Measurements from ENCODE around the gene RNU6-1. TPM values are rescaled to one million over a fixed set of nuclear protein-coding genes. Genes with fewer than 3 reads are reported as not detected.

Gene RNU6-1
- total and polyA plus RNA-seq, 11 donors: not detected

DNA sequence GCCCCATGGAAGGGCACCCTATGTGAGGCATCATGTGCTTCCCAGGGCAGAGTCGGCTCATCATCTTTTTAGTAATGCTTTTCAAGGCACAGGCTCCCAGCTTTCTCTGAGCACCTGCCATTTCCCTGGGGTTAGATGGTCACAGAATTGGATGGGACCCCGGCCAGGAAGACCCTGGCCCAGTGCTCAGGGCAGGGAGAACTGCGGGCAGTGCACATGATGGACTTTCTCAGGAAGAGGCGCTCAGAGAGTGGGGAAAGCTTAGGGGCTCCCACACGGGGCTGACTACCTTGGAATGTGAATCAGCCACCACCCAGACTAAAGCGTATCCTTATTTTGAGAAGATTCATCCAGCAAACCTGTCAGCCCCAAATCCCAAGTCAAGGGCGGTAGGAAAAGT lies 31.0 kb downstream of the RNU6-1 start:
- Histone ChIP-seq H3K4me1 (peaks cover 0 to 20% (median 0%) of the 10 kb centered on the region in 12 donors), H3K4me3 (no peak overlapping the region), H3K27me3 (no peaks in the 10 kb centered on the region), H3K9me3 (no peaks in the 10 kb centered on the region), H3K27ac (no peak overlapping the region), H3K36me3 (peaks cover 0 to 12% (median 0%) of the 10 kb centered on the region in 9 donors)
- no peak for DNase-seq
- no peak for ATAC-seq
- 93 to 97% (median 96%) methylated on average over 7 of the region's 7 CpGs for WGBS, 4 donors
- TF ChIP-seq, protein P1, sequence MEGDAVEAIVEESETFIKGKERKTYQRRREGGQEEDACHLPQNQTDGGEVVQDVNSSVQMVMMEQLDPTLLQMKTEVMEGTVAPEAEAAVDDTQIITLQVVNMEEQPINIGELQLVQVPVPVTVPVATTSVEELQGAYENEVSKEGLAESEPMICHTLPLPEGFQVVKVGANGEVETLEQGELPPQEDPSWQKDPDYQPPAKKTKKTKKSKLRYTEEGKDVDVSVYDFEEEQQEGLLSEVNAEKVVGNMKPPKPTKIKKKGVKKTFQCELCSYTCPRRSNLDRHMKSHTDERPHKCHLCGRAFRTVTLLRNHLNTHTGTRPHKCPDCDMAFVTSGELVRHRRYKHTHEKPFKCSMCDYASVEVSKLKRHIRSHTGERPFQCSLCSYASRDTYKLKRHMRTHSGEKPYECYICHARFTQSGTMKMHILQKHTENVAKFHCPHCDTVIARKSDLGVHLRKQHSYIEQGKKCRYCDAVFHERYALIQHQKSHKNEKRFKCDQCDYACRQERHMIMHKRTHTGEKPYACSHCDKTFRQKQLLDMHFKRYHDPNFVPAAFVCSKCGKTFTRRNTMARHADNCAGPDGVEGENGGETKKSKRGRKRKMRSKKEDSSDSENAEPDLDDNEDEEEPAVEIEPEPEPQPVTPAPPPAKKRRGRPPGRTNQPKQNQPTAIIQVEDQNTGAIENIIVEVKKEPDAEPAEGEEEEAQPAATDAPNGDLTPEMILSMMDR (IDR thresholded peaks at IDR 0.05): no peak
- TF ChIP-seq POLR2A (IDR thresholded peaks at IDR 0.05): no peak
- intact Hi-C loops (cut with DNase I): no loop called here

DNA sequence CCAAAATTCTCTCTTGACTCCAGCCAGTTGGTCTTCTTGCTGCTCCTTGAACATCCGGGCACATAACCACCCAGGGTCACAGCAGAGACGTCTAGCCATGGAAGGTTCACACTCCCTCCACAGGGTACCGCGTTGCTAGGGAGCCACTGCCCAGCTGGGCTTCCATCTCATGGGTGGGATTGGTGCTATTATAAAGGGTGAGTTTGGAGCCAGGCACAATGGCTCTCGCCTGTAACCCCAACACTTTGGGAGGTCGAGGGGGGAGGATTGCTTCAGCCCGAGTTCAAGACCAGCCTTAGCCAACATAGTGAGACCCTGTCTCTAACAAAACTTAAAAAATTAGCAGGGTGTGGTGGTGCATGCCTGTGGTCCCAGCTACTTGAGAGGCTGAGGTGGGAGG lies 32.0 kb downstream of the RNU6-1 start:
- Histone ChIP-seq H3K36me3 (peaks cover 0 to 12% (median 0%) of the 10 kb centered on the region in 9 donors), H3K27me3 (no peaks in the 10 kb centered on the region), H3K27ac (no peak overlapping the region), H3K4me1 (peaks cover 0 to 20% (median 0%) of the 10 kb centered on the region in 12 donors), H3K4me3 (no peak overlapping the region), H3K9me3 (no peaks in the 10 kb centered on the region)
- WGBS, 4 donors: 94 to 100% (median 96%) methylated on average over 5 to 7 of the region's 7 CpGs
- ATAC-seq: no peak
- TF ChIP-seq POLR2A (IDR thresholded peaks at IDR 0.05): no peak
- TF ChIP-seq, protein P1 (IDR thresholded peaks at IDR 0.05): no peak
- intact Hi-C loops (cut with DNase I): no loop called here
- DNase-seq: no peak

DNA sequence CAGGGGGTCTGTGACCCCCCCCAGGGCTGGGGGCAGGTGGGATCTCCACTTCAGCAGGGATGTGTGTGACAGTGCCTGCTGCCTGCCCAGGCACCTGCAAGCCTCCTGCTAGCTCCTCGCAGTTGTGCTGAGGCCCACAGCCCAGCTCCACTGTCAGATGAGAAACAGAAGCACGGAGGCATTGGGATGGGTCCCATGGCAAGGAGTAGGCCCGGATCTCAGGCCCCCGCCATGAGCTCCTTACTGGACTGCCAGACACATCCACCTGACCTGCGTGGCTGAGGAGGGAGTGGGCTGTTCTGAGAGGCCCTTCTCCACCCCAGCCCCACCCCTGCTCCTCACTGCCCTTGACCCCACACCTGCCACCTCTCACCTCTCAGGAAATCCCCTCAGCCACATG lies 32.7 kb downstream of the RNU6-1 start:
- WGBS, 4 donors: 96 to 100% (median 98%) methylated on average over 1 to 5 of the region's 5 CpGs
- Histone ChIP-seq H3K4me3 (no peak overlapping the region), H3K36me3 (peaks cover 0 to 12% (median 0%) of the 10 kb centered on the region in 9 donors), H3K4me1 (peaks cover 0 to 20% (median 0%) of the 10 kb centered on the region in 12 donors), H3K9me3 (no peaks in the 10 kb centered on the region), H3K27me3 (no peaks in the 10 kb centered on the region), H3K27ac (no peak overlapping the region)
- ATAC-seq: no peak
- intact Hi-C loops (cut with DNase I): no loop called here
- no peak for DNase-seq
- TF ChIP-seq, protein P1 (IDR thresholded peaks at IDR 0.05): no peak
- TF ChIP-seq POLR2A (IDR thresholded peaks at IDR 0.05): no peak

DNA sequence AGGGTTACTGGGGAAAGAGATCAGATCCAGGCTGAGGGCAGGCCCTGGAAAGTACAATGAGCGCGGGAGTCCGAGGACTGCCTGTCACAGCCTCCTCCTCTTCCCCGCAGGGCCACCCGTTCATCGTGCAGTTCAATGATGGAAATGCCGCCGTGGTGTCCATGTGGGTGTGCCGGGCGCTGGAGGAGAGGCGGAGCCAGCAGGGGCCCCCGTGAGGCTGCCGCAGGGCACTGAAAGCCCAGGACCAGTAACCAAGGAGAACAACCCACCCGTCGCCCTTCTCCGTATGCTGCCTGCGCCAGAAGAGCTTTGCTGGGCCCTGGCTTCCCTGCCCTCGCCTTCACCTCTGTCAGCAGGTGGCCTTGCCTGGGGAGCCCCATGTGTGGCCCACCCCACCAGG lies 33.3 kb downstream of the RNU6-1 start:
- ATAC-seq (no peak), DNase-seq (no peak)
- Histone ChIP-seq H3K9me3 (no peaks in the 10 kb centered on the region), H3K27ac (no peak overlapping the region), H3K36me3 (peaks cover 0 to 12% (median 0%) of the 10 kb centered on the region in 9 donors), H3K4me1 (peaks cover 0 to 20% (median 0%) of the 10 kb centered on the region in 12 donors), H3K4me3 (no peak overlapping the region), H3K27me3 (no peaks in the 10 kb centered on the region)
- intact Hi-C loops (cut with DNase I): no loop called here
- WGBS, 4 donors: 95 to 100% (median 97%) methylated on average over 4 to 18 of the region's 18 CpGs
- TF ChIP-seq, protein P1 (IDR thresholded peaks at IDR 0.05): no peak
- no peak for TF ChIP-seq POLR2A (IDR thresholded peaks at IDR 0.05)
